ENCODE measurements around the gene AVP. TPM values are rescaled to one million over a fixed set of nuclear protein-coding genes. Genes with fewer than 3 reads are reported as not detected.
"Not testable (repeated sequence)": the region's sequence is repeated elsewhere in the genome, so short reads cannot be mapped to it uniquely, and the experiment has no call there.

Gene AVP
- polyA plus RNA-seq, 1 donor from 2014 or later, result not detected

DNA sequence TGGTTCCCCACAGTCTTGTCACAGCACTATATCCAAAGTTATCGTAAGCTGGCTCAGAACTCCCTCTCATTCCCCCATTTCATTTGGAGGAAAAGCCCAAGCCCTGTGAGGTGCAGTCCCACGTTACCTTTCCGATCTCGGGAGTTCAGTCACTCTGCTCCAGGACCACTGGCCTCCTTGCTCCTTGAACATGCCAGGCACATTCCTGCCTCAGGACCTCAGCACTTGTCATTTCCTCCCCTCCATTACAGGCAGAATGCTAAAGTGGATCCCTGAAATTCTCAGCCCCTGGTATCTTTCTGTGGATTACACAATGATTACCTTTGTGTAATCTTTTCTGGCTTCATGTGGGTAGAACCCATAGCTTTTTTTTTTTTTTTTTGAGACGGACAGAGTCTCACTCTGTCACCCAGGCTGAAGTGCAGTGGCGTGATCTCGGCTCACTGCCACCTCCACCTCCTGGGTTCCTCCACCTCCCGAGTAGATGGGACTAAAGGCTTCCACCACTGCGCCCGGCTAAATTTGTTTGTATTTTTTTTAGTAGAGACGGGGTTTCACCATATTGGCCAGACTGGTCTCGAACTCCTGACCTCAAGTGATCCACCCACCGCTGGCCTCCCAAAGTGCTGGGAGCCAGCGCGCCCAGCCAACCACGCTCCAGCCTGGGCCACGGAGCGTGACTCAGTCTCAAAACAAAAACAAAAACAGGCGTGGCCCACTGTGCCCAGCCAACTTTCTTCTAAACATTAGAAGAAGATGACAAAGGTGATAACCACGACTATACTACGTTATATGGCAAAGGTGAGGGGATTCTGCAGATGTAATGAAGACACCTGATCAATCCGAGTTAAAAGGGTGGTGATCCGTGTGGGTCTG lies 17.1 kb downstream of the AVP start:
- Histone ChIP-seq H3K9me2 (ENCODE audit: insufficient read depth, low read length) (no peaks in the 10 kb centered on the region), H3K4me2 (ENCODE audit: low read length) (no peak overlapping the region), H3F3A (ENCODE audit: insufficient read depth, low read length, poor library complexity, severe bottlenecking) (no peaks in the 10 kb centered on the region), H3K36me3 (ENCODE audit: insufficient read depth, low read length) (no peaks in the 10 kb centered on the region), H4K20me1 (ENCODE audit: insufficient read depth) (no peaks in the 10 kb centered on the region), H3K27ac (ENCODE audit: low read length) (no peak overlapping the region), H3K4me3 (ENCODE audit: low read length) (no peak overlapping the region), H3K27me3 (ENCODE audit: insufficient read depth, low read depth, low read length) (peaks cover 17% of the 10 kb centered on the region), H3K9me3 (ENCODE audit: low read length) (no peaks in the 10 kb centered on the region), H3K9ac (ENCODE audit: low read length) (no peak overlapping the region), H3K79me2 (replicated peaks; ENCODE audit: insufficient read depth, low read length) (no peaks in the 10 kb centered on the region), H2AFZ (ENCODE audit: low read depth, low read length) (no peak overlapping the region)
- TF ChIP-seq, protein P1, sequence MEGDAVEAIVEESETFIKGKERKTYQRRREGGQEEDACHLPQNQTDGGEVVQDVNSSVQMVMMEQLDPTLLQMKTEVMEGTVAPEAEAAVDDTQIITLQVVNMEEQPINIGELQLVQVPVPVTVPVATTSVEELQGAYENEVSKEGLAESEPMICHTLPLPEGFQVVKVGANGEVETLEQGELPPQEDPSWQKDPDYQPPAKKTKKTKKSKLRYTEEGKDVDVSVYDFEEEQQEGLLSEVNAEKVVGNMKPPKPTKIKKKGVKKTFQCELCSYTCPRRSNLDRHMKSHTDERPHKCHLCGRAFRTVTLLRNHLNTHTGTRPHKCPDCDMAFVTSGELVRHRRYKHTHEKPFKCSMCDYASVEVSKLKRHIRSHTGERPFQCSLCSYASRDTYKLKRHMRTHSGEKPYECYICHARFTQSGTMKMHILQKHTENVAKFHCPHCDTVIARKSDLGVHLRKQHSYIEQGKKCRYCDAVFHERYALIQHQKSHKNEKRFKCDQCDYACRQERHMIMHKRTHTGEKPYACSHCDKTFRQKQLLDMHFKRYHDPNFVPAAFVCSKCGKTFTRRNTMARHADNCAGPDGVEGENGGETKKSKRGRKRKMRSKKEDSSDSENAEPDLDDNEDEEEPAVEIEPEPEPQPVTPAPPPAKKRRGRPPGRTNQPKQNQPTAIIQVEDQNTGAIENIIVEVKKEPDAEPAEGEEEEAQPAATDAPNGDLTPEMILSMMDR (IDR thresholded peaks at IDR 0.05; ENCODE audit: poor library complexity, severe bottlenecking), result no peak
- TF ChIP-seq EP300 (conservative IDR thresholded peaks at IDR 0.05; ENCODE audit: poor library complexity, severe bottlenecking) (no peak), MXI1 (conservative IDR thresholded peaks at IDR 0.05; ENCODE audit: poor library complexity, severe bottlenecking) (no peak)
- TF ChIP-seq, protein P2, sequence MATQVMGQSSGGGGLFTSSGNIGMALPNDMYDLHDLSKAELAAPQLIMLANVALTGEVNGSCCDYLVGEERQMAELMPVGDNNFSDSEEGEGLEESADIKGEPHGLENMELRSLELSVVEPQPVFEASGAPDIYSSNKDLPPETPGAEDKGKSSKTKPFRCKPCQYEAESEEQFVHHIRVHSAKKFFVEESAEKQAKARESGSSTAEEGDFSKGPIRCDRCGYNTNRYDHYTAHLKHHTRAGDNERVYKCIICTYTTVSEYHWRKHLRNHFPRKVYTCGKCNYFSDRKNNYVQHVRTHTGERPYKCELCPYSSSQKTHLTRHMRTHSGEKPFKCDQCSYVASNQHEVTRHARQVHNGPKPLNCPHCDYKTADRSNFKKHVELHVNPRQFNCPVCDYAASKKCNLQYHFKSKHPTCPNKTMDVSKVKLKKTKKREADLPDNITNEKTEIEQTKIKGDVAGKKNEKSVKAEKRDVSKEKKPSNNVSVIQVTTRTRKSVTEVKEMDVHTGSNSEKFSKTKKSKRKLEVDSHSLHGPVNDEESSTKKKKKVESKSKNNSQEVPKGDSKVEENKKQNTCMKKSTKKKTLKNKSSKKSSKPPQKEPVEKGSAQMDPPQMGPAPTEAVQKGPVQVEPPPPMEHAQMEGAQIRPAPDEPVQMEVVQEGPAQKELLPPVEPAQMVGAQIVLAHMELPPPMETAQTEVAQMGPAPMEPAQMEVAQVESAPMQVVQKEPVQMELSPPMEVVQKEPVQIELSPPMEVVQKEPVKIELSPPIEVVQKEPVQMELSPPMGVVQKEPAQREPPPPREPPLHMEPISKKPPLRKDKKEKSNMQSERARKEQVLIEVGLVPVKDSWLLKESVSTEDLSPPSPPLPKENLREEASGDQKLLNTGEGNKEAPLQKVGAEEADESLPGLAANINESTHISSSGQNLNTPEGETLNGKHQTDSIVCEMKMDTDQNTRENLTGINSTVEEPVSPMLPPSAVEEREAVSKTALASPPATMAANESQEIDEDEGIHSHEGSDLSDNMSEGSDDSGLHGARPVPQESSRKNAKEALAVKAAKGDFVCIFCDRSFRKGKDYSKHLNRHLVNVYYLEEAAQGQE (IDR thresholded peaks at IDR 0.05; ENCODE audit: borderline replicate concordance), result no peak

DNA sequence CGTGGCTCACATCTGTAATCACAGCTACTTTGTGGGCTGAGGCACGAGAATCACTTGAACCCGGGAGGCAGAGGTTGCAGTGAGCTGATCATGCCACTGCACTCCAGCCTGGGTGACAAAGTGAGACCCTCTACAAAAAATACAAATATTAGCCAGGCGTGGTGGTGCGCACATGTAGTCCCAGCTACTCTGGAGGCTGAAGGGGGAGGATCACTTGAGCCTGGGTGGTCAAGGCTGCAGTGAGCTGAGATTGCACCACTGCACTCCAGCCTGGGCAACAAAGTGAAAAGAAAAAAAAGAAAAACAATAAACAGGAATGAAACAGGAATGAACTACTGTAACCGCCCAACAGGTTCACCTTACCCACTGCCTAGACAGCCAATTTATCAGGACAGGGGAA lies 20.4 kb downstream of the AVP start:
- H3K27me3 ChIP-seq (ENCODE audit: insufficient read depth, low read depth, low read length); H3K4me2 ChIP-seq (ENCODE audit: low read length); H3K9me3 ChIP-seq (ENCODE audit: low read length); H3K27ac ChIP-seq (ENCODE audit: low read length); H3K36me3 ChIP-seq (ENCODE audit: insufficient read depth, low read length); H3K79me2 ChIP-seq (replicated peaks; ENCODE audit: insufficient read depth, low read length); H3K9ac ChIP-seq (ENCODE audit: low read length); H3K9me2 ChIP-seq (ENCODE audit: insufficient read depth, low read length); H3F3A ChIP-seq (ENCODE audit: insufficient read depth, low read length, poor library complexity, severe bottlenecking); H4K20me1 ChIP-seq (ENCODE audit: insufficient read depth); H3K4me3 ChIP-seq (ENCODE audit: low read length); H2AFZ ChIP-seq (ENCODE audit: low read depth, low read length): not testable (repeated sequence)

DNA sequence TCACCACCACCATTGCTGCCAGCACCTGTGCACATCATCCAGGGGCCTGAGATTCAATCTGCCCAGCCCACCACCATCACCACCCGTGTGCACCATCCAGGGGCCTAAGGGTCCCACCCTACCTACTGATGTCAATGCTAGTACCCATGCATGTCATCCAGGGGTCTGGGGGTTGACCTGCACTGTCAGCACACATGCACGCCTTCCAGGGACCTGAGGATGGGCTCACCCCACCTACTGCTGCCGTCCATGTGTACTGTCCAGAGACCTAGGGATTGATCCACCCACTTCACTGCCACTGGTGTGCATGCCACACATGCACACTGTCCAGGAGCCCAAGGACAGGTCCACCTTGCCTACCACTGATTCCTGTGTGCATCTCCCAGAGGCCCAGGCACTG lies 25.0 kb downstream of the AVP start:
- no peak overlapping the region for H3K4me3 ChIP-seq (ENCODE audit: low read length)
- no peak overlapping the region for H2AFZ ChIP-seq (ENCODE audit: low read depth, low read length)
- no peak overlapping the region for H3K27ac ChIP-seq (ENCODE audit: low read length)
- H3K9ac ChIP-seq (ENCODE audit: low read length), result no peak overlapping the region
- no peaks in the 10 kb centered on the region for H3K36me3 ChIP-seq (ENCODE audit: insufficient read depth, low read length)
- H3K4me2 ChIP-seq (ENCODE audit: low read length), result no peak overlapping the region
- H3K9me2 ChIP-seq (ENCODE audit: insufficient read depth, low read length), result no peaks in the 10 kb centered on the region
- no peaks in the 10 kb centered on the region for H3K27me3 ChIP-seq (ENCODE audit: insufficient read depth, low read depth, low read length)
- TF ChIP-seq RAD21 (conservative IDR thresholded peaks at IDR 0.05) (no peak), EZH2 (IDR thresholded peaks at IDR 0.05; ENCODE audit: borderline replicate concordance, insufficient read depth, low read length, poor library complexity, severe bottlenecking) (no peak), POLR2AphosphoS5 (IDR thresholded peaks at IDR 0.05) (no peak), SMC3 (conservative IDR thresholded peaks at IDR 0.05; ENCODE audit: poor library complexity) (no peak), TAF1 (IDR thresholded peaks at IDR 0.05; ENCODE audit: low read depth) (no peak), MXI1 (conservative IDR thresholded peaks at IDR 0.05; ENCODE audit: poor library complexity, severe bottlenecking) (no peak), EP300 (conservative IDR thresholded peaks at IDR 0.05; ENCODE audit: poor library complexity, severe bottlenecking) (no peak)
- TF ChIP-seq, protein P1 (IDR thresholded peaks at IDR 0.05; ENCODE audit: poor library complexity, severe bottlenecking), result no peak
- TF ChIP-seq, protein P2 (IDR thresholded peaks at IDR 0.05; ENCODE audit: borderline replicate concordance), result no peak
- H3F3A ChIP-seq (ENCODE audit: insufficient read depth, low read length, poor library complexity, severe bottlenecking), result no peaks in the 10 kb centered on the region
- H4K20me1 ChIP-seq (ENCODE audit: insufficient read depth), result no peaks in the 10 kb centered on the region
- no peaks in the 10 kb centered on the region for H3K9me3 ChIP-seq (ENCODE audit: low read length)
- no peaks in the 10 kb centered on the region for H3K79me2 ChIP-seq (replicated peaks; ENCODE audit: insufficient read depth, low read length)
